ENCODE data around the gene DEPDC5.
A peak's percentile ranks its signal among the peaks of the same experiment; 100 is the strongest.
"Not testable (repeated sequence)": the region's sequence is repeated elsewhere in the genome, so short reads cannot be mapped to it uniquely, and the experiment has no call there.

Gene DEPDC5

DNA sequence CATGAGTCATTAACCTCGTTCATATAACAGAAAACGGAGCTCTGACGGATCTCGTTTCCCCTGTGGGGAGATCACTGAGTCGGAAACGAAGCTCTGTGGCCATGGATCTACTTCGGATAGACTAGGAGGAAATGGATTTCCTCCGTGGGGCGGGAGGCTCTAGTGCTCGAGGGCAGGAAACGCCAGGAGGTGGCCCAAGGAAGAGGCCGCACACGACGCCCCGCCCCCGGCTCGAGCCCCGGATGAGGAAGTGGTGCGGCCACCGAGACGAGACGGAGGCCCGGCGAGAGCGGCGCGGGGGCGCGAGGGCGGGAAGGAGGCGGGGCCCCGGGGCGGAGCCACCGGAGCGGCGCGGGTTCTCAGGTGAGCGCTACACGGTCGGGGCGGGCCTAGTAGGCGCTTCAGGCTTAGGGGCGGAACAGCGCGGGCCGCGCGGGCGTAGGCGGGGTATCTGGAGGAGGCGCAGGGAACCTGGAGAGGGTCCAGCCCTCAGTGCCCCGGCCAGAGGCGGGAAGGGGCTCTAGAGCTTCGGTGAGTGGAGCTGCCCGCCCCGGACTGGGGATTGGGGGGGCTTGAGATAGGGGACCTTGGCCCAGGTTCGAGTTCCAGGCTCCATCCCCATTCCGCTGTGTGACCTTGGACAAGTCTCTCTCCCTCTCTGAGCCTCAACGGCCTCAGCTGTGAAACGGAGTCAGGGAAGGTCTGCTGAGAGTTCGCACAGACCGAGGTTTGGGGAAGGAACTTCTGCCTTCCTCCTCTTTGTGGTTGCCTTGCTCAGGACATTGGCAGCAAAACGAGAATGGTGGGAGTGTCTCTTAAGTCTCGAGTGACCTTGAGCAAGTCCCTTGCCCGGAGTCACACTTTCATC is at the start of gene DEPDC5:
TSS of gene DEPDC5 (plus strand) at position 386 of the 868 bp plus-strand sequence. CDS start 903 bp downstream, outside the sequence.
- DNase-seq = peak; percentile 84 to 95

DNA sequence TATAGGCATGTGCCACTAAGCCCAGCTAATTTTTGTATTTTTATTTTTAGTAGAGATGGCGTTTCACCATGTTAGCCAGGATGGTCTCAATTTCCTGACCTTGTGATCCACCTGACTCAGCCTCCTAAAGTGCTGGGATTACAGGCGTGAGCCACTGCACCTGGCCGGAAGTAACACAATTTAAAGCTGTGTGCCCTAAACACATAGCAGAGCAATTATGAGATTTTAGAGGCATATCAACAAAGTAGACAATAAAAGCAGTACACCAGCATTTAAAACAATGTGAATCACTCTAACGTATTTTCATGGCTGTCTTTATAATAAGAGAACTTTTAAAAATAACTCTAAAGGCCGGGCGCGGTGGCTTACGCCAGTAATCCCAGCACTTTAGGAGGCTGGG is 46.3 kb upstream of the DEPDC5 start:
- no peak for DNase-seq

DNA sequence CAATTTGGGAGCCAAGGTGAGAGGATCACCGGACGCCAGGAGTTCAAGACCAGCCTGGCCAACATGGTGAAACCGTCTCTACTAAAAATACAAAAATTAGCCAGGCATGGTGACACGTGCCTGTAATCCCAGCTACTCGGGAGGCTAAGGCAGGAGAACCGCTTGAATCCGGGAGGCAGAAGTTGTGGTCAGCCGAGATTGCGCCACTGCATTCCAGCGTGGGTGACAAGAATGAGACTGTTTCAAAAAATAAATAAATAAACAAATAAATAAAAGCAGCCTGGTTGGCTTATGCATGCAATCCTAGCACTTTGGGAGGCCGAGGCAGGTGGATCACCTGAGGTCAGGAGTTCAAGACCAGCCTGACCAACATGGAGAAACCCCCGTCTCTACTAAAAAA is 42.6 kb upstream of the DEPDC5 start:
- DNase-seq = not testable (repeated sequence)

DNA sequence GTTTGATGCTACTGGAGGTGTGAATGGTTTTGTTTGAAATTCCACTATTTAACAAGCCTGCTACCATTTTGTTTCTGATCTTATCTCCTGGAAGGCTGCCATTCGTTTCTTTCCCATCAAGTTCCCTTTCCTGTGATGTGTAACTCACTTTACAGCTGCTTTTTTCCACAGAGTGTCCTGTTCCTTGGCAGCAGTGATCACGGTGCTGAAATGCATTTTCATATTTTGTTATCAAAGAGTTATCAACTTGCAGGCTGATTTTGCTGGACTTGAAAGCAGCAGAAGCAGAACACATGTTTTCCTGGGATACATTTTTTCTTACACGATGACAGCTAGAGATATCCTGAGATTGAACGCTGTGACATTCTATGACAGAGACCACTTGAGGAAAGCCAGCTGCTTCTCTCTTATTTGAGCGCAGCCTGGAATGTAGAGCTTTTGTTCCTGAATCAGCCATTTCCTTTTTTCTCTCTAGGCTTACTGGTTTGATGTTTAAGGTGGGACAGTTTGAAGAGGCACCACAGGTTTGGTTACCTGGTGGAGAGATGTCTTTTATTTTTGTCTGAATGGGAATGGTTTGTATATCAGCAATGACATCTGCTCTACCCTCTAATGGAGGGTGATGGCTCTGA is 38.6 kb upstream of the DEPDC5 start:
- DNase-seq = no peak

- DNase-seq = no peak
Measured at GRCh38 chr22:31719850-31720471, 33.9 kb upstream of the DEPDC5 start.

DNA sequence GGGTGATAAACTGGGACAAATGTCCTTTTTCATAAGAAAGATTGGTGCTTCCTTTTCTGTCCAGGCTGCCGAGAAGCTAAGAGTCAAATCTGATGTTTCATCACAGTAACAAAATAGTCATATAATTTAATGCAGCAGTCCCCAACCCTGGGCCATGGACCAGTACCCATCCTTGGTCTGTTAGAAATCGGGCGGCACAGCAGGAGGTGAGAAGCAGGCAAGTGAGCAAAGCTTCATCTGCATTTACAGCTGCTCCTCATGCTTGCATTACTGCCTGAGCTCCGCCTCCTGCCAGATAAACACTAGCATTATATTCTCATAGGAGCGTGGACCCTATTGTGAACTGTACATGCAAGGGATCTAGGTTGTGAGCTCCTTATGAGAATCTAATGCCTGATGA is 30.1 kb upstream of the DEPDC5 start:
- no peak for DNase-seq

DNA sequence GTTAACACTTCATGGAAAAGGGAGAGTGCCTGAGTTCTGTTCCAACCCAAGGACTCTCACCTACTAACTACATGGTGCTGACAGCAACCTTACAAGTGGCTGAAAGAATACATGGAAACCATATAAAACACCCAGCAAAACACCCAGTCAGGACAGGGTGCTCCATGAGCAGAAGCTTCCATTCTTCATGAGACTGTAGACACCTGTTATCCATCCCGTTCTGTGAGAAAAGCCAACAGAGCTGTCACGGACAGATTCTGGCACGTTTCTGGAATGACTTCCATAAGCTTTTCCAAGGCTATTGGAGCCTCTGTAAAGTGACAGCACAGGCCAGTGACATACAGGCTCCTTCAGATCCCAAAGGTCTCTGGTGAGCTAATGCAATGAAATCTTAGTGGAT is 27.1 kb upstream of the DEPDC5 start:
- no peak for DNase-seq

DNA sequence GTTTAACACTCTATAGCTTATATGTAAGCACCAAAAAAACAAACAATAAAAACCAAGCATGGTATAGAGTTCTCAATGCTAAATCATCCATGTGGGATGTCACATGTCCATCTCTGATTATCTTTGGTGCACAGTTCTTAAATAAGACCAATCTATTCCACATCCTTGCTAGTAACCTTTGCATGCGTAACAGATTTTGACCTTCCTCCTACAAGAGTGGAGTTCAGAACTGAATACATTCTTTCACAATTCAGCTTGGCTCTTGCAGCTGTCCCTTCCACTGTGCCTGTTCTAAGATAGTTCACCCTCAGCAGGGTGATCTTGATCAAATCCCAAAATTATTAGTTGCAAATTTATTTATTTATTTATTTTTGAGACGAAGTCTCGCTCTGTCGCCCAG is 25.0 kb upstream of the DEPDC5 start:
- DNase-seq = no peak

GRCh38 chr22:31730344-31730711 is 23.5 kb upstream of the DEPDC5 start:
- DNase-seq = no peak

DNA sequence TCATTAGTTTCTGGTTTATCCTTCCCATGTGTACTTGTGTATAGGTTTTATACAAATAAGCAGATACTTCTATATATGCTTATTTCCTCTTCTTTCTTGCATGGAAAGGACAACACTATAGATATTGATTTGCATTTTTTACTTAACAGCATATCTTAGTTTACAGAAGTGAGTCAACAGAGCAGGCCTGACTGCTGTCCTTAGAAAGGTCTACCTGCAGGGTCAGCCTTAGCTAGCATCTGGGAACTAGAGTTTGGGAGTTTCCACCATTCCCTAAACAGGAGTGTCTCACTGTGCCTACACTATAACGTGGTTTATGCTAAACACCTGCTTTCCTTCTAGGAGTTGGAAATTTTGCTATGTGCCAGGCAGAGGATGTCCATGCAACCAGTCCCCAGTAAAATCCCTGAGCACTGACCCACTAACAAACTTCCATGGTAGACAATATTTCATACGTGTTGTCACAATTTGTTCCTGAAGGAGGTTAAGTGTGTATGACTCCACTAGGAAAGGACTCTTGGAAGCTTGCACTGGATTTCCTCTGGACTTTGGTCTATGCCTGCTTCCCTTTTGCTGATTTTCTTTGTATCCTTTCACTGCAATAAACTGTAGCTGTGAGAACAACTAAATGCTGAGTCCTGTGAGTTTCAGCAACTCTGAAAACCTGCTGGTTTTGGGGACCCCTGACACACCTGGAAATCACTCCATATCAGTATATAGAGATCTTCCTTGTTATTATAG is 21.6 kb upstream of the DEPDC5 start:
- no peak for DNase-seq

GRCh38 chr22:31733580-31734079 is 20.2 kb upstream of the DEPDC5 start:
- no peak for DNase-seq

- DNase-seq = no peak
Measured at GRCh38 chr22:31734512-31734911, 19.3 kb upstream of the DEPDC5 start.

GRCh38 chr22:31736458-31736857 is 17.4 kb upstream of the DEPDC5 start:
- no peak for DNase-seq

DNA sequence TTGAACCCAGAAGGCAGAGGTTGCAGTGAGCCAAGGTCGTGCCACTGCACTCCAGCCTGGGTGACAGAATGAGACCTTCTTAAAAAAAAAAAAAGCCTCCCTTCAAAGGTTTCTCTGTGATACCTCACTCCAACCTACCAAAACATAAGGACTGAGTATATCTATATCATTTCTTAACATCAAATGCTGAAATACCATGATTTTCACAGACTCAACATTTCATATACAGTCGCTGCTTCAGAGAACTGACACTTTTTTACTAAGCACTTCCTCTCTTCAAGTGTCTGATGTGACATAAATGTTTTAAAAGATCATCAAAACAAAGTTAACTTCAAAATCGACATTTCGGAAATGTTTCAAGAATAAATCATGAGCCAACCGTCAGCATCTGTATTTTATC is 15.9 kb upstream of the DEPDC5 start:
- no peak for DNase-seq

DNA sequence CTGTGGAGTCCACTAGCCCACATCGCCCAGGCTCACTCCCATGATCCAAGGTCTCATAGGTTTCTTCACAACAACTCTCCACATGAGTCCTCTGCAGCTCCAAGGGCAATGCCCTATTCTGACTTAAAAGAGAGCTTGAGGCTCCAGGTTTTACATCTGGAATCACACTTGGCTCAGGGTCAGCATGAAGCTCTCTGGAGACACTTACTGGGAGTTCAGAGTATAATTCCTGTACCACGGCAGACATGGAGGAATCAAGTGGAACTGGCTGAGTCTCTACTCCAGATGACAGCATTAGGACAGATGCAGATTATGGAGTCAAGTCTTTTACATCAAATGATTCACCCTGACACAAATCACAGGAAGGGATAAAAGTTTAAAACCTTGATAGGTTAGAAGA is 15.3 kb upstream of the DEPDC5 start:
- DNase-seq = no peak

DNA sequence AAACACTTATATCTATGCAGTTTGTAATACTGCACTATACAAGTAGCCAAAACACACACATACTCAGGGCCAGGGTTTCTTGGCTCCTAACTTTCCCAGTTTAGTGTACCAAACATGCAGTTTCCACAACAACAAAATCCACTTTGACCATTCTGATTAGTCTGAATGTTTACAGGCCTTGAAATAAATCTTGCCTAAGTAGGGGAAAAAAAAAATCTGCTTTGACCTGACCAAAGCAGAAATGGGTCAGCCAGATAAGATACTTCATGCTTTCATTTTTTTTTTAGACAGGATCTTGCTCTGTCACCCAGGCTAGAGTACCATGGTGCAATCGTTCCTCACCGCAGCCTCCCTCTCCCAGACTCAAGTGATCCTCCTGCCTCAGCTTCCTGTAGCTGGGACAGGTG is 14.0 kb upstream of the DEPDC5 start:
- DNase-seq = no peak

DNA sequence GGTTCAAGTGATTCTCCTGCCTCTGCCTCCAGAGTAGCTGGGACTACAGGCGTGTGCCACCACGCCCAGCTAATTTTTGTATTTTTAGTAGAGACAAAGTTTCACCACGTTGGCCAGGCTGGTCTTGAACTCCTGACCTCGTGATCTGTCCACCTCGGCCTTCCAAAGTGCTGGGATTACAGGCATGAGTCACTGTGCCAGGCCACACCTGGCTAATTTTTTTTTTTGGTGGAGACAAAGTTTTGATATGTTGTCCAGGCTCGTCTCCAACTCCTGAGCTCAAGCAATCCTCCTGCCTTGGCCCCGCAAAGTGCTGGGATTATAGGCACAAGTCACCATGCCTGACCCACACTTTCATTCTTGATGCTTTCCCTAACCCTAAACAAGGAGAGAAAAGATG is 13.5 kb upstream of the DEPDC5 start:
- DNase-seq = not testable (repeated sequence)

DNA sequence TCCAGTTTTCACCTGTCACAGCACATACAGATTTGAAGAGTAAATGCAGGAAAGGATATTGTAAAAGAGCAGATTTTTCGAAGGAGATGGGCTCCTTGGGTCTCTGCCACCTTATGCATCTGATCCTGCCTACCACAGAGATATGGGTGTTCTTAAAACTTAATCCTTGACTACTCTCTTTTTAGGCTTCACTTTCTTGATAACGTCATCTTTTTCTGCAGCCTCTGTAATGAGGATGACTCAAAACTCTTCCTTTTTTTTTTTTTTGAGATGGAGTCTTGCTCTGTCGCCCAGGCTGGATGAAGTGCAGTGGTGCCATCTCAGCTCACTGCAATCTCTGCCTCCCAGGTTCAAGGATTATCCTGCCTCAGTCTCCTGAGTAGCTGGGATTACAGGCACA is 11.7 kb upstream of the DEPDC5 start:
- DNase-seq = no peak

DNA sequence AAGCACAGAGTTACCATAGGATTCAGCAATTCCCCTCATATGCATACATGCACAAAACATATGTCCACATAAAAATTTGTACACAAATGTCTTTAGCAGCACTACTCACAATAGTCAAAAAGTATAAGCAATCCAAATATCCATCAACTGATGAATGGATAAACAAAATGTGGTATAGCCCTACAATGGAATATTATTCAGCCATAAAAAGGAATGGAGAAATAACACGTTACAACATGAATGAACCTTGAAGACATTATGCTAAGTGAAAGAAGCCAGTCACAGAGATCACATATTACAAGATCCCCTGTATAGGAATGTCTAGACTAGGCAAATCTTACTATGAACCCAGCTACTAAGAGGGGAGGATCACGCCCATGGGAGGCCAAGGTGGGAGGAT is 11.1 kb upstream of the DEPDC5 start:
- DNase-seq = no peak

DNA sequence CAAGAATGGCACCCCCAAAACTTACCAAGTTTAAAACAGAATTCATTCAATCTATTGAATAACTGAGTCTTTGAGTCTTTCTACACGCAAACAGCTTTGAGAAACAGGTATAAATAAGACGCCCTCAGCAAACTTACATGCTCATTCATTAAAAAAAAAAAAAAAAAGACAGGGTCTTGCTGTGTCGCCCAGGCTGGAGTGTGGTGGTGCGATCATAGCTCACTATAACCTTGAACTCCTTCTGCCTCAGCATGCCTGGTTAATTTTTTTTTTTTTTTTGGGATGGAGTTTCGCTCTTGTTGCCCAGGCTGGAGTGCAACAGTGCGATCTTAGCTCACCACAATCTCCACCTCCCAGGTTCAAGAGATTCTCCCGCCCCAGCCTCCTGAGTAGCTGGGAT is 9.9 kb upstream of the DEPDC5 start:
- DNase-seq = no peak

GRCh38 chr22:31747441-31747840 is 6.4 kb upstream of the DEPDC5 start:
- no peak for DNase-seq

GRCh38 chr22:31748490-31748889 is 5.3 kb upstream of the DEPDC5 start:
- DNase-seq = no peak
